BJ (cell line): ENCODE measurements around the gene MNAT1. TPM values are rescaled to one million over a fixed set of nuclear protein-coding genes. Genes with fewer than 3 reads are reported as not detected.

Experiments used
- CTCF ChIA-PET: fragments of 350-600 bp; formaldehyde crosslinking; extraction: SDS; loops from one replicate; lab custom pipeline; 2021; ENCODE audit warnings: antibody characterized with exemption, inconsistent platforms; lab: Yijun Ruan, JAX
- POLR2A ChIA-PET: fragments of 300-600 bp; sonication (Branson Sonifier 250); formaldehyde crosslinking; extraction: SDS; loops from one replicate; lab custom pipeline; 2021; ENCODE audit warnings: antibody characterized with exemption; lab: Charles Lee
- DNase-seq: peaks from one replicate; pipeline ENCODE4 v3.0.0-alpha.2; 2011; ENCODE audit warnings: low read depth
- H3K27me3 ChIP-seq: 2 replicates; pipeline ENCODE4 v1.6.0; 2011; ENCODE audit warnings: low read length; ENCODE audit not compliant: control insufficient read depth, insufficient read depth
- H3K36me3 ChIP-seq: 2 replicates; pipeline ENCODE4 v1.5.1; 2011; ENCODE audit warnings: low read length; ENCODE audit not compliant: control insufficient read depth, insufficient read depth
- H3K4me3 ChIP-seq: 2 replicates; pipeline ENCODE4 v1.5.1; 2011; ENCODE audit warnings: low read depth, mild to moderate bottlenecking, control low read depth, low read length
- polyA plus RNA-seq: library from polyadenylated mRNA; depleted of rRNA; stranded (reverse); fragments of >200 nt; gene quantifications from 2 replicates; pipeline ENCODE4 v1.2.3, GENCODE V29; 2011
- TF ChIP-seq, protein P1 (sequence below): IDR thresholded peaks from 2 replicates; pipeline ENCODE4 v1.5.1; 2011; ENCODE audit warnings: low read depth, mild to moderate bottlenecking, control low read depth, inconsistent platforms, low read length, moderate library complexity; ENCODE audit not compliant: insufficient read depth

Gene MNAT1
- polyA plus RNA-seq, 1 experiment: 30.8 TPM

GRCh38 chr14:60943637-60944032, 209.1 kb downstream of the MNAT1 start:
- DNase-seq: no peak
- TF ChIP-seq, protein P1, sequence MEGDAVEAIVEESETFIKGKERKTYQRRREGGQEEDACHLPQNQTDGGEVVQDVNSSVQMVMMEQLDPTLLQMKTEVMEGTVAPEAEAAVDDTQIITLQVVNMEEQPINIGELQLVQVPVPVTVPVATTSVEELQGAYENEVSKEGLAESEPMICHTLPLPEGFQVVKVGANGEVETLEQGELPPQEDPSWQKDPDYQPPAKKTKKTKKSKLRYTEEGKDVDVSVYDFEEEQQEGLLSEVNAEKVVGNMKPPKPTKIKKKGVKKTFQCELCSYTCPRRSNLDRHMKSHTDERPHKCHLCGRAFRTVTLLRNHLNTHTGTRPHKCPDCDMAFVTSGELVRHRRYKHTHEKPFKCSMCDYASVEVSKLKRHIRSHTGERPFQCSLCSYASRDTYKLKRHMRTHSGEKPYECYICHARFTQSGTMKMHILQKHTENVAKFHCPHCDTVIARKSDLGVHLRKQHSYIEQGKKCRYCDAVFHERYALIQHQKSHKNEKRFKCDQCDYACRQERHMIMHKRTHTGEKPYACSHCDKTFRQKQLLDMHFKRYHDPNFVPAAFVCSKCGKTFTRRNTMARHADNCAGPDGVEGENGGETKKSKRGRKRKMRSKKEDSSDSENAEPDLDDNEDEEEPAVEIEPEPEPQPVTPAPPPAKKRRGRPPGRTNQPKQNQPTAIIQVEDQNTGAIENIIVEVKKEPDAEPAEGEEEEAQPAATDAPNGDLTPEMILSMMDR: no peak
- H3K36me3 ChIP-seq: no peaks in the 10 kb centered on the region
- ChIA-PET POLR2A (no interaction called here), CTCF (no interaction called here)
- no peak overlapping the region for H3K4me3 ChIP-seq
- no peaks in the 10 kb centered on the region for H3K27me3 ChIP-seq

DNA sequence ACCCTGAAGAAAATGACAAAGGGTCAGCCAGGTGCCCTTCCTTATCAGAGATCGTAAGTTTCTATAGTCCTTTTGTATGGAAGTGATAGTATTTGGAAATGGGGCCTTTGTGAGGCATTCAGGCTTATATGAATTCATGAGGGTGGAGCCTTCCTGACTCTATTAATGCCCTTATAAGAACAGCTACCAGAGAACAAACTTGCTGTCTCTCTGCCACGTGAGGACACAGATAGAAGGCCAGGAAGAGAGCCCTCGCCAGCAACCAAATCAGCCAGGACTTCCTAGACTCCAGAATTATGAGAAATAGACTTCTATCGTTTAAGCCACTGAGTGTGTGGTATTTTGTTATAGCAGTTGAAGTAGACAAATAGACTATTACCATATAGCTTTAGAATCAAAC, 209.6 kb downstream of the MNAT1 start:
- Histone ChIP-seq H3K27me3 (no peaks in the 10 kb centered on the region), H3K36me3 (no peaks in the 10 kb centered on the region), H3K4me3 (no peak overlapping the region)
- no peak for DNase-seq
- TF ChIP-seq, protein P1: no peak
- POLR2A ChIA-PET: no interaction called here
- CTCF ChIA-PET: no interaction called here

DNA sequence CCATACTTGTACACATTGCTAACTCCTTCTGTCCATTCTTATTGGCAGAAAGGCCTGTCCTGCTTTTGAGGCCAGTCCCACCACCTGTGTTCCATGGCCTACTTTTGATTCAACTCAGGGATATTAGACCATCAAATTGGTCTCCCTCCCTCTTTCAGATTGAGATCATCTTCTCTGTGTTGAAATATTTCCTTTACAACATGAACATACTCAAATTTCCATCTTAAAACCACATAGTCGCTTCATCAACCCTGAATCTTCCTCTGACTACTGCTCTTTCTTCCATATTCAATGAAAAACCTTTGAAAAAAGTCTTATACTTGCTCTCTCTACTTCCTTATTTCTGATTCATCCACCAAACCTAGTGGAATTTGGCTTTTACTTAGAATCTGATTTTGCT, 211.4 kb downstream of the MNAT1 start:
- DNase-seq: no peak
- TF ChIP-seq, protein P1: no peak
- ChIA-PET POLR2A (no interaction called here), CTCF (no interaction called here)
- no peaks in the 10 kb centered on the region for H3K36me3 ChIP-seq
- H3K27me3 ChIP-seq: no peaks in the 10 kb centered on the region
- H3K4me3 ChIP-seq: no peak overlapping the region

DNA sequence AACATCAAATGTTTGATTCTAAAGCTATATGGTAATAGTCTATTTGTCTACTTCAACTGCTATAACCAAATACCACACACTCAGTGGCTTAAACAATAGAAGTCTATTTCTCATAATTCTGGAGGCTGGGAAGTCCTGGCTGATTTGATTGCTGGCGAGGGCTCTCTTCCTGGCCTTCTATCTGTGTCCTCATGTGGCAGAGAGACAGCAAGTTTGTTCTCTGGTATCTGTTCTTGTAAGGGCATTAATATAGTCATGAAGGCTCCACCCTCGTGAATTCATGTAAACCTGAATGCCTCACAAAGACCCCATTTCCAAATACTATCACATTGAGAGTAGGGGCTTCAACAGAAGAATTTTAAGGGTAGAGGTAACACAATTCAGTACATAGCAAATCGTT, 212.2 kb downstream of the MNAT1 start:
- no peaks in the 10 kb centered on the region for H3K36me3 ChIP-seq
- DNase-seq: no peak
- ChIA-PET POLR2A (no interaction called here), CTCF (no interaction called here)
- H3K4me3 ChIP-seq: no peak overlapping the region
- TF ChIP-seq, protein P1: no peak
- no peaks in the 10 kb centered on the region for H3K27me3 ChIP-seq

DNA sequence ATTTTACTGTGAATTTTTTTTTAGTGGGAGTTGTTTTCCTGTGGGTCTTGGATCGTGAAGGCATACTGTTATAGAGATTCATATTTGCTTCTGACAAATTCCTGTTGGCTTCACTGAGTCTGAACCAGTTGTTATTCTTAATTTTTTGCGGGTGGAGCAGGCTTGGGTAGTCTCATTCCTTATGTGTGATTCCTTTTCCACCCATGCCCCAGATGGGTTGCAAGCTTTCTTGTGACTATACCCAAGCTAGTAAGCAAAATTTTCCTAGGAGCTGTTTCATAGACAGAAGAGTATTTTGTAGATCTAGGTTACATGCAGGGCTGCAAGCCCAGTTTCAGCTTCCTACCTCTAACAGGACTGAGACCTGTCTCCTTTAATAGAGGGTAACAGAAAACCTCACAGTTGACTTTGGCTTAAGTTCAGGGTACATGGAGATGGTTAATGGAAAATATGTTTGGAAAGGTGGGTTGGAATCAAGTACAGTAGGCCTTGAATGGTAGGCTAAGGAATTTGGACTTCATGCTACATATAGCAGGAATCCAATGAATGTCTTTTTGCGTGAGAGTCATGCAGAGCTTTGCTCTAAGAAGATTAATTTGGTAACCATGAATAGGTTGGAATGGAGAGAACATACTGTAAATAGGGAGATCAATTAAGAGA, 217.3 kb downstream of the MNAT1 start:
- Histone ChIP-seq H3K4me3 (no peak overlapping the region), H3K36me3 (no peaks in the 10 kb centered on the region), H3K27me3 (no peaks in the 10 kb centered on the region)
- no peak for DNase-seq
- ChIA-PET CTCF (no interaction called here), POLR2A (no interaction called here)
- TF ChIP-seq, protein P1: no peak
